Measurements from ENCODE around the gene FLNA. TPM values are rescaled to one million over a fixed set of nuclear protein-coding genes. Genes with fewer than 3 reads are reported as not detected.
A peak's percentile ranks its signal among the peaks of the same experiment; 100 is the strongest.

FLNA gene
- total and polyA plus RNA-seq, 9 of the 15 experiments (the other 6 are each of a cell fraction or from before 2014, with no cell fraction given): 6.2 to 735 (median 135) TPM

DNA sequence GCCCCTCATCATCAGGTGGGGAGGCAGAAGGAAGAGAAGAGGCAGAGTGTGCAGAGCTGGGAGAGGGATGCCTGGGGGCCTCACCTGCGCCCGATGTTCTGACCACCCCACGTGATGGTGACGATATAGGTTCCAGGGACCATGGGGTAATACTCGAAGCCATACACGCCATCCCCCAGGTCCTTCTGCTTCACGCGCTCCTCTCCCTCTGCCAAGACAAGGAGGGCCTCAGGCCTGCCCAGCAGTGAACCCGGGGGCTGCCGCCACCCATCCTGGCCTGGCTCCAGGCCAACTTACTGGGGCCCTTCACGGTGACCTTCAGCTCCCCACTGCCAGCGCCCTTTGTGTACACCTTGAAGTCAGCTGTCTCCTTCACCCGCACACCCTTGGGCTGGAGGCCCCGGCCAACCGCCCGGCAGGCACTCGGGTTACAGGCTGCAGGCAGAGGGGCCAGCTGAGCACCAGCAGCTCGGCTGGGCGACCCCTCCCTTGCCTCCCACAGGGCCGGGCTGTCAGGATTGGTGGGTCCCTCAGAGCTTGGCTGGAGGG, 9.3 kb downstream of the FLNA start:
- Histone ChIP-seq H3K4me3 (no peak overlapping the region), H3K4me1 (replicated peaks in 1 of 2; ENCODE audit: control insufficient read depth in 2 of 2, insufficient read depth in 2 of 2, low read length in 2 of 2) (peaks cover 10 to 52% of the 10 kb centered on the region in 2 experiments), H3K36me3 (ENCODE audit: control insufficient read depth, insufficient read depth, low read length) (peaks cover 82% of the 10 kb centered on the region; the same call in 2 of the 3 replicates), H3K27ac (ENCODE audit: extremely low read depth, low read depth, low read length) (no peak overlapping the region), H3K79me2 (ENCODE audit: control insufficient read depth, insufficient read depth, low read length) (peaks cover 51% of the 10 kb centered on the region), H4K20me1 (replicated peaks; ENCODE audit: control insufficient read depth, insufficient read depth, low read length) (no peaks in the 10 kb centered on the region; the same call in 1 of the 2 replicates), H3K9me3 (replicated peaks; ENCODE audit: control insufficient read depth, insufficient read depth, low read depth, low read length) (no peaks in the 10 kb centered on the region), H3K4me2 (ENCODE audit: insufficient read depth, low read length) (no peak overlapping the region), H3K27me3 (ENCODE audit: control insufficient read depth in 2 of 2, insufficient read depth in 2 of 2, low read length in 2 of 2) (no peaks in the 10 kb centered on the region), H3K9ac (ENCODE audit: insufficient read depth in 1 of 2, low read depth in 2 of 2, low read length in 2 of 2) (no peak overlapping the region), H3K9me1 (ENCODE audit: control insufficient read depth, insufficient read depth, low read length) (no peaks in the 10 kb centered on the region), H2AFZ (ENCODE audit: low read depth, low read length) (no peak overlapping the region)
- in situ Hi-C loops (cut with MboI): no loop called here
- ChIA-PET POLR2A (interaction anchor here (0.6 to 1.2 kb wide), 3 partner anchors 12 to 168 kb away, joined by 3 to 4 read pairs (median 3); no protein-coding TSS in a partner anchor), CTCF (ENCODE audit: low intra/inter-chr PET ratio) (no interaction called here)
- intact Hi-C loops (cut with micrococcal nuclease): no loop called here
- no TSS peak for BruUV-seq (replicated peaks)
- DNase-seq (ENCODE audit: extremely low read depth in 1 of 4, low spot score in 3 of 4): no peak
- FAIRE-seq: no peak
- 100% methylated on average over 5 of the region's 20 CpGs for WGBS (ENCODE audit: insufficient coverage, low coverage, missing lambda C conversion rate)
- no peak for ATAC-seq
- TF ChIP-seq JUND (IDR thresholded peaks at IDR 0.05; ENCODE audit: borderline replicate concordance, low read depth, low read length) (no peak), JUND (tag; IDR thresholded peaks at IDR 0.05; ENCODE audit: borderline replicate concordance, low read depth, low read length) (no peak), NBN (IDR thresholded peaks at IDR 0.05; ENCODE audit: low read depth) (no peak), RBFOX2 (IDR thresholded peaks at IDR 0.05; ENCODE audit: low read depth, low read length) (peak; percentile 12; the same call in 1 of the 2 replicates), NFIC (IDR thresholded peaks at IDR 0.05) (peak; percentile 70), RBM34 (IDR thresholded peaks at IDR 0.05; ENCODE audit: borderline replicate concordance, insufficient read depth, low read length) (no peak), RBM22 (IDR thresholded peaks at IDR 0.05; ENCODE audit: low read depth, low read length, poor library complexity, severe bottlenecking) (peak; percentile 17), POLR2G (IDR thresholded peaks at IDR 0.05; ENCODE audit: low read depth, low read length) (peak; percentile 62), FUS (optimal IDR thresholded peaks at IDR 0.05; ENCODE audit: low read depth, low read length) (no peak), CREBBP (IDR thresholded peaks at IDR 0.05; ENCODE audit: low read depth, low read length) (no peak), ZNF274 (IDR thresholded peaks at IDR 0.05; ENCODE audit: borderline replicate concordance, low read depth, low read length) (no peak), TCF7 (IDR thresholded peaks at IDR 0.05; ENCODE audit: borderline replicate concordance) (no peak), ATF7 (IDR thresholded peaks at IDR 0.05) (no peak), NELFE (IDR thresholded peaks at IDR 0.05; ENCODE audit: insufficient read depth, insufficient read length) (no peak), YBX1 (IDR thresholded peaks at IDR 0.05) (no peak)
- TF ChIP-seq, protein P1, sequence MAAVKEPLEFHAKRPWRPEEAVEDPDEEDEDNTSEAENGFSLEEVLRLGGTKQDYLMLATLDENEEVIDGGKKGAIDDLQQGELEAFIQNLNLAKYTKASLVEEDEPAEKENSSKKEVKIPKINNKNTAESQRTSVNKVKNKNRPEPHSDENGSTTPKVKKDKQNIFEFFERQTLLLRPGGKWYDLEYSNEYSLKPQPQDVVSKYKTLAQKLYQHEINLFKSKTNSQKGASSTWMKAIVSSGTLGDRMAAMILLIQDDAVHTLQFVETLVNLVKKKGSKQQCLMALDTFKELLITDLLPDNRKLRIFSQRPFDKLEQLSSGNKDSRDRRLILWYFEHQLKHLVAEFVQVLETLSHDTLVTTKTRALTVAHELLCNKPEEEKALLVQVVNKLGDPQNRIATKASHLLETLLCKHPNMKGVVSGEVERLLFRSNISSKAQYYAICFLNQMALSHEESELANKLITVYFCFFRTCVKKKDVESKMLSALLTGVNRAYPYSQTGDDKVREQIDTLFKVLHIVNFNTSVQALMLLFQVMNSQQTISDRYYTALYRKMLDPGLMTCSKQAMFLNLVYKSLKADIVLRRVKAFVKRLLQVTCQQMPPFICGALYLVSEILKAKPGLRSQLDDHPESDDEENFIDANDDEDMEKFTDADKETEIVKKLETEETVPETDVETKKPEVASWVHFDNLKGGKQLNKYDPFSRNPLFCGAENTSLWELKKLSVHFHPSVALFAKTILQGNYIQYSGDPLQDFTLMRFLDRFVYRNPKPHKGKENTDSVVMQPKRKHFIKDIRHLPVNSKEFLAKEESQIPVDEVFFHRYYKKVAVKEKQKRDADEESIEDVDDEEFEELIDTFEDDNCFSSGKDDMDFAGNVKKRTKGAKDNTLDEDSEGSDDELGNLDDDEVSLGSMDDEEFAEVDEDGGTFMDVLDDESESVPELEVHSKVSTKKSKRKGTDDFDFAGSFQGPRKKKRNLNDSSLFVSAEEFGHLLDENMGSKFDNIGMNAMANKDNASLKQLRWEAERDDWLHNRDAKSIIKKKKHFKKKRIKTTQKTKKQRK (IDR thresholded peaks at IDR 0.05; ENCODE audit: borderline replicate concordance, low read depth, low read length): no peak
- TF ChIP-seq, protein P2, sequence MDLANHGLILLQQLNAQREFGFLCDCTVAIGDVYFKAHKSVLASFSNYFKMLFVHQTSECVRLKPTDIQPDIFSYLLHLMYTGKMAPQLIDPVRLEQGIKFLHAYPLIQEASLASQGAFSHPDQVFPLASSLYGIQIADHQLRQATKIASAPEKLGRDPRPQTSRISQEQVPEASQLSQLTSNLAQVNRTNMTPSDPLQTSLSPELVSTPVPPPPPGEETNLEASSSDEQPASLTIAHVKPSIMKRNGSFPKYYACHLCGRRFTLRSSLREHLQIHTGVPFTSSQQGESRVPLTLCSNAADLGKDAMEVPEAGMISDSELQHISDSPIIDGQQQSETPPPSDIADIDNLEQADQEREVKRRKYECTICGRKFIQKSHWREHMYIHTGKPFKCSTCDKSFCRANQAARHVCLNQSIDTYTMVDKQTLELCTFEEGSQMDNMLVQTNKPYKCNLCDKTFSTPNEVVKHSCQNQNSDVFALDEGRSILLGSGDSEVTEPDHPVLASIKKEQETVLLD (IDR thresholded peaks at IDR 0.05): no peak
